C1 segment of cervical spinal cord (tissue), 14 donors: ENCODE results near the gene TMX4.

Source experiments
- DNase-seq, 14 donors: peaks; one replicate each; lab custom pipeline; 2025; lab: John Stamatoyannopoulos, UW

Gene TMX4

GRCh38 chr20:8018958-8019245 is 659 bp downstream of the TMX4 start:
- DNase-seq: peak in 5 of 14 donors; percentile 31 to 87 (median 81)

GRCh38 chr20:8012724-8013123 is 6.8 kb downstream of the TMX4 start:
- DNase-seq: no peak

- DNase-seq: no peak
These were observed 10.8 kb downstream of the TMX4 start for GRCh38 chr20:8008733-8009132.

- no peak for DNase-seq
These were observed 12.1 kb downstream of the TMX4 start for GRCh38 chr20:8007490-8007889.

- no peak for DNase-seq
These were observed 13.8 kb downstream of the TMX4 start for GRCh38 chr20:8005575-8006366.

GRCh38 chr20:8005033-8005432 is 14.5 kb downstream of the TMX4 start:
- DNase-seq: no peak

- DNase-seq: no peak
These were observed 17.5 kb downstream of the TMX4 start for GRCh38 chr20:8002056-8002455.

- no peak for DNase-seq
These were observed 18.8 kb downstream of the TMX4 start for GRCh38 chr20:8000796-8001195.

GRCh38 chr20:7996898-7997297 is 22.7 kb downstream of the TMX4 start:
- no peak for DNase-seq

GRCh38 chr20:7994809-7995208 is 24.8 kb downstream of the TMX4 start:
- no peak for DNase-seq

- no peak for DNase-seq
These were observed 25.9 kb downstream of the TMX4 start for GRCh38 chr20:7993703-7994102.

- no peak for DNase-seq
These were observed 26.3 kb downstream of the TMX4 start for GRCh38 chr20:7993238-7993637.

GRCh38 chr20:7990385-7990784 is 29.2 kb downstream of the TMX4 start:
- no peak for DNase-seq

GRCh38 chr20:7989379-7989778 is 30.2 kb downstream of the TMX4 start:
- DNase-seq: no peak

- no peak for DNase-seq
These were observed 33.6 kb downstream of the TMX4 start for GRCh38 chr20:7985916-7986315.

- DNase-seq: no peak
These were observed 35.4 kb downstream of the TMX4 start for GRCh38 chr20:7984192-7984591.

GRCh38 chr20:7981374-7981773 is 38.2 kb downstream of the TMX4 start:
- no peak for DNase-seq

GRCh38 chr20:7980332-7981046 is 39.1 kb downstream of the TMX4 start:
- peak in 1 of 14 donors; percentile 3 for DNase-seq

GRCh38 chr20:7977709-7978108 is 41.9 kb downstream of the TMX4 start:
- no peak for DNase-seq

- DNase-seq: no peak
These were observed 43.6 kb downstream of the TMX4 start for GRCh38 chr20:7975851-7976414.

- DNase-seq: no peak
These were observed 44.7 kb downstream of the TMX4 start for GRCh38 chr20:7974785-7975435.

GRCh38 chr20:7971536-7972280 is 47.9 kb downstream of the TMX4 start:
- DNase-seq: peak in 1 of 14 donors; percentile 8
